Skin of body (tissue), 2 donors: ENCODE data around the gene FOS. TPM values are rescaled to one million over a fixed set of nuclear protein-coding genes. Genes with fewer than 3 reads are reported as not detected.
"Not testable (repeated sequence)": the region's sequence is repeated elsewhere in the genome, so short reads cannot be mapped to it uniquely, and the experiment has no call there.

Experiments used
- DNase-seq: peaks from one replicate; lab custom pipeline; 2025; lab: John Stamatoyannopoulos, UW
- total RNA-seq: library from RNA; depleted of rRNA; stranded (reverse); fragments of >200 nt; gene quantifications from one replicate; pipeline ENCODE4 v1.2.3, GENCODE V29; 2014

The FOS gene
- total RNA-seq, 1 donor from 2014 or later, result 131 TPM

DNA sequence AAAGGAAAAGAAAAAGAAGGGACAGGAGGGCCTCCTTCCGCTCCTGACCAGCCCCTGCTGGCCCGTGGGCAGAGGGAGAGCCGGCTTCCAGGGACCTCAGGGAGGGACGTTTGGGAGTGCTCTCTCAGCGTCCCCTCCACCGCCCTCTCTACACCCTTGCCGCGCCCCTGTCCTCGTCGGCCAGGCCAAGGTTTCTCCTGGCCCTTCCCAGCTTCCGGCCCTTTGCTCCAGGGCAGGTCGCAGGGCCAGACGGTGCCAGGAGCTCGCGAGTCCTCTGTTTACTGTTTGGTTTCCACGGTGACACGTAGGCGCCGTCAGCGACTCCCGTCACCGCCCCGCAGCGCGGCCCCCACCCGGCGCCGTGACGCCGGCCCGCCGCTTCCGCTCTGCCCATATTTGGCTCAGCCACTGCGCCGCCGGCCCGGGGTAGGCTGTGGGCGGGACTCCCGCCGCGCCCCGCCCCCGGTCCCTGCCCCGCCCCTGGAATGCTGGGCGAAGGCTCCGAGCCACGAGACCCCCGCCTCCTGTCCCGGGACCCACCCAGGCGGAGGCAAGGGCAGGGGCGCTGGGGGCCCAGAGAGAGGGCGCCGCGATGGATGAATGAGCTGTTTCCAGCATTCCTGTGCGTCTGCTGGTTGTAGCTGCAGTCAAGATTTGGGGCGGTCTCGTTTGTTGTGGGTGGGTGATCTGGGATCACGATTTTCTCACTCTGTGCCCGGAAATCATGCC lies 15.5 kb downstream of the FOS start:
- DNase-seq, result peak; percentile 96

DNA sequence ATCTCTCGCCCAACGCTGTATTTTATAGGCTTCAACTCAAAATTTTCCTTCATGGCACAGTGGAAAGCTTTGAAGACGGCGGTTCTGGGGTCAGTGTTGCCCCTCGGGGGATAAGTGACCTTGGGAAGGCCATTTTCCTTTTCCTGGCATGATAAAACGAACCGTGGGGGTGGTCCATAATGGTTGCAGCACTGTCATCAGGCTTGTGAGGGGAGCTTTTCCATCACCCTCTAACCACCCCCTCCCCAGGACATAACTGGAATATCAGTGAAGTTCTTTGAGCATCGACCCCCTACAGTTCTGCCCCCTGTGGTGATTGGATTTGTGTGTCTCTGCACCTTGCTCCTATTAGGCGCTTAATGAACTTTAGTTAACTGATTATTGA lies 16.0 kb downstream of the FOS start:
- peak; percentile 86 for DNase-seq

DNA sequence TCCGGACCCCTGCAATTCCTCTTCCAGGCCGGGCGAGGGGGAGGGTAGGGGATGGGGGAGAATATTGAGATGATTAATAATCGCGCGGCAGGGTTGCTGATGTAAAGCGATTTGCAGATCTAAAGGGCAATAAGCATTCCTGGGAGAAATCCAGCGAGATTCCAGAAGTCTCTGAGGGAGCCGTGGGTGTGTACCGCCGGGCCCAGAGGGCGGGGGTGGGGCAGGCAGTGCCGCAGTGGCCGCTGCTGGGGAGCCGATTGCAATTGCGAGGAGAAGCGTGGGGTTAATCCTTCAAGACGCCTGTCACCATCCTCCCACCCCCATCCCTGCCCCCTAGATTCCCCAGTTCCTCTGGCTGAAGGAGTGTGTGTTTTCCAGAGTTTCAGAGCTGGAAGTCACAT lies 16.4 kb downstream of the FOS start:
- DNase-seq, result peak; percentile 74

DNA sequence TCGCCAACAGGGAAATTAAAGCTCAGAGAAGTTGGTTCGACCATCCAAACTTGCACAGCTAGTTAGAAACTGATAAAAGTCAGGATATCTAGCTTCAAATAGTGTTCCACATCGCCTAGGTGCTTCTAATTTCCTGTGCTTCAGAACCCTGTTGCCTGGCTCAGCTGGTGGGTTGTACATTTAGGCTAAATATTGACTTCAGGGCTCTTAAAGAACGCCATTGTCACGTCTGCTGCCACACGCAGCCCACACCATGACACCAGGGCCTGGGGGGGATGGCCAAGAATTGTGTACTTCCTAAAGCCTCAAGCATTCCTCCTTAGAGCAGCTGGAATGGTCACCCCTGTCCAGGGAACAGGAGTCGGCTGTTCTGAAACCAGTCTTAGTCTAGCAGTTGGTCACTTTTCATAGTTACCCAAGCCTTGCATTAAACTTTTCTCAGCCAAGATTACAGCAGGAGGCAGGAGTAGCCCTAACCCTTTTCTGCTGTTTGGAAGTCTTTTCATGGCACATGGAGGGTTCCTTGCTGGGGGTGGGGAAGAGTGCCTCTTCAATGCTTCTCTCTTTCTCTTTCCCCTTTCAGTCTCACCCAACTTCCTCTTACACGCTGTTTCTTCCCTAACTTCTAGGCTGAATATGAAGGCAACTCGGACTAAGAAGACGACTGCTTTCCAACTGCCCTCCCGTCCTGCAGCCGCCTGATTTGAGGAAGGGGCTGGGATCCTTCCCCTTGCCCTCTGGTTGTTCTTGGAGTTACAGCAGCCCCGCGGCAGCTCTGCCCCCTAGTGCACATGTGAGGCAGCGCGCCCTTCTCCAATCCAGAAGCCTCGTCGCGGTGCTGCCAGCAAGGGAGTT lies 17.1 kb downstream of the FOS start:
- DNase-seq, result peak; percentile 81

DNA sequence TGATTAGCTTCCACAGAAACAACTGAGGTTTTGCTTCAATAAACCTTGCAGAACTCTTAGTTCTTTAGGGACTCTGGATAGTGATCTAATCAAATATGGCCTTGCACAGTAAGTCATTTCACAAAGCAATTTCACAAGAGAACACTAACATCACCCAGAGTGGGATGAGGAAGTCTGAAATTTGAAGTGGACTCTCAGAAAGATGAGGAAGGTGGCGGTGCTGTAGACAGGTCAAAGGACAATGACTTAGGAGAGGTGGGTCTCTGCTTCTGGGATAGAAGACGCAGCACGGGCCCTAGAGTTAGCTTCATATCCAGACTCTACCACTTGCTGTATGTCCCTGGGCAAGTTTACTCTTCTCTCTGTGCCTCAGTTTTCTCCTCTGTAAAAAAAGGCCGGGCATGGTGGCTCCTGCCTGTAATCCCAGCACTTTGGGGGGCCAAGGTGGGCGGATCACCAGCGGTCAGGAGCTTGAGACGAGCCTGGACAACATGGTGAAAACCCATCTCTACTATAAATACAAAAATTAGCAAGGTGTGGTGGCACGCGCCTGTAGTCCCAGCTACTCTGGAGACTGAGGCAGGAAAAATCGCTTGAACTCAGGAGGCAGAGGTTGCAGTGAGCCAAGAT lies 18.9 kb downstream of the FOS start:
- DNase-seq, result no peak

DNA sequence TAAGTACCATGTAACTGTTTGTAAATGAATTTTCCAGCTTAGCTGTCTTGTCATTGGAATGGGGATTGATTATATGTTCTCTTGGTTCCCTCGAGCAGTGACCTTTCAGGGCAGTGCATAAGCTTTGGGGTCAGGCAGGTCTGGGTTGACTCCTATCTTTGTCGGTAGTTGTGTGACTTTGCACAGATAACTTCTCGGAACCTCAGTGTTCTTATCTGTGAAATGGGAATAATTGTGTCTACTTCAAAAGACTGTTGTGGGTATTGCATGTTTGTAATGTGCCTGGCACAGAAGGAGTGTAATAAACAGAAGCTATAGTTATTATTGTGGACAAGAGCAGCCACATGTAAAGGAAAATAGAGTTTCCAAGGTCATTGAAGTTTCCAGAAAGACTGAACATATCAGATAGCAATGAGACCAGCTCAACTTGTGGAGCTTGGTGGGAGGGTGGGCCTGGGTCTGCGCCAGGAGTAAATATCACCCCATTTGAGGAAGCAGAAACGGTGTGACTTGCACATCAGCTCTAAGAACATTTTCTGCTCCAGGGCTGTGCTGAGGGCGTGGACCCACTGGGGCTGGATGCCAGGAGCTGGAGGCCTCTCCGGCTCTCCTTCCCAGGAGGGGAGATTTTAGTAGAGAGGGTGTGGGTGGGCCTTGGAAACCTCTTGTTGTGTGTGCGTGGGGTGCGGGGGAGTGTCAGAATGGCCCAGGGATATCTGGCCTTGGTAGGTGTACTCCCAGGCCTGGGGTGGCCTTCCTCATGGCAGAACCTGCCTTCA lies 19.7 kb downstream of the FOS start:
- no peak for DNase-seq

DNA sequence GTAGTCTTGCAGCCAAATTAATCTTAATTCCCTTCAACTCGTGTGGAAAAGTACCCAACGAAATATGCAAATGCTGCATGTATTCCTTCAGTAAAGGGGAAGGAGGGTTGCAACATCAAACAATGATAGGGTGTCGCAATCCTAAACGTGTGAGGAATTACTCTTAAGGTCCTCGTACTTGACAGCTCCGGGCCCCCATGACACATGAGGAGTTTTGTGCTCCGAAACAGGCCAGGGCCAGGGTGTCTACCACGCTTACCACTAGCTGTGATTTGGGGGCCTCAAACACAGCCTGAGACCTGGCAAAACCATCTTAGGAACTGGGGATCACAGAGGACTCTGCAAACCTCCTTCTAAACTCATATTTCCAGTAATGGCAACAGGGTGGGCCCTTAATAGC lies 20.4 kb downstream of the FOS start:
- DNase-seq, result no peak

DNA sequence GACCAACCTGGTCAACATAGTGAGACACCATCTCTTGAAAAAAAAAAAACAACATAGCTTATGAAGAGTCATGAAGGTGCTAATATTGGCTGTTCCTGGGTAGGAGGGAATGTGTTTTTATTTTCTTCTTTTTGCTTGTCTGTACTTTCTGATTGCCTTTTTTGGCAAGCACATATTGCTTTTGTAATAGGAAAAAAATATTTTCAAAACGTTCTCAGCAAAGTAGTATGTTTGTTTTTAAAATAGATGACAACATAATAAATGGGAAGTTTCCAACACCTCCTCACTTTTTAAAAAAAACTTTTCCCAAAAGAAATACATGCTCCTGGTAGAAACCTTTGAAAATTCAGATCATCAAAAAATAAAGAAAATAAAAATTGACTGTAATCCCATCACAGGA lies 20.9 kb downstream of the FOS start:
- DNase-seq, result no peak

DNA sequence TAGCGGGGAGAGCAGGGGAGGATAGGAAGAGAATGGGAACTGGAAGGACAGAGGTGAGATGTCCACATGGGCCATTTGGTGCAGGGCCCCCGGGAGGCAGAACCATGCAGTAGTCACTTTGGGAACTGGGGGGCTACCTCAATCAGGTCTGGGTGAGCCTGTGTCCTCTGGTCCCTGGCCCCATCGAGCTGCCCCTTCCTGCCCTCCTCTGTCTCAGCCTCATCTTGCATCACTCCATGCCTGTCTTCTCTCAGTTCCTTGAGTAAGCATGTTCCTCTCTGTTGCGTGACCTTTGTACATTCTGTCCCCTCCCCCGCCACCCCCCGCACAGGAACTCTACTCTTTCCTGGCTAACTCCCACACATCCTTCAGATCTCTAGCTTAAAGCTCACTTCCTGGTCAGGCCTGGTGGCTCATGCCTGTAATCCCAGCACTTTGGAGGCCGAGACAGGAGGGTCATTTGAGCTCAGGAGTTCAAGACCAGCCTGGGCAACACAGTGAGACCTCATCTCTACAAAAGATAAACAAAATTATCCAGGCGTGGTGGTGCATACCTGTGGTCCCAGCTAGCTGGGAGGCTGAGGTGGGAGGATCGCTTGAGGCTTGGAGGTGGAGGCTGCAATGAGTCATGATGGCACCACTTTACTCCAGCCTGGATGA lies 23.2 kb downstream of the FOS start:
- DNase-seq, result no peak

DNA sequence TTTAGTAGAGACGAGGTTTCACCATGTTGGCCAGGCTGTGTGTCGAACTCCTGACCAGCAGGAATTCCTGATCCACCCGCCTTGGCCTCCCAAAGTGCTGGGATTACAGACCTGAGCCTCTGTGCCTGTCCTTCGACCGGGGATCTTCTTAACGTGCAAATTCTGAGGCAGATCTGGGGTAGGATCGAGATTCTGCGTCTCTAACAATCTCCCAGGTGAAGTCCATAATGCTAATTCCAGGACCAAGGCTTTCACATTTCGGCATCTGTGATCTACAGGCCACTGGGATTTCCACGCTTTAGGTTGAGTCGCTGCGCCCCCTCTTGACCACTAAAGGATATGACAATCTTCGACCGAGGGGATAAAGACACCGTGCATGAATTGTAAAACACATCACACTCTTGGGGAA lies 24.8 kb downstream of the FOS start:
- DNase-seq, result peak; percentile 73

DNA sequence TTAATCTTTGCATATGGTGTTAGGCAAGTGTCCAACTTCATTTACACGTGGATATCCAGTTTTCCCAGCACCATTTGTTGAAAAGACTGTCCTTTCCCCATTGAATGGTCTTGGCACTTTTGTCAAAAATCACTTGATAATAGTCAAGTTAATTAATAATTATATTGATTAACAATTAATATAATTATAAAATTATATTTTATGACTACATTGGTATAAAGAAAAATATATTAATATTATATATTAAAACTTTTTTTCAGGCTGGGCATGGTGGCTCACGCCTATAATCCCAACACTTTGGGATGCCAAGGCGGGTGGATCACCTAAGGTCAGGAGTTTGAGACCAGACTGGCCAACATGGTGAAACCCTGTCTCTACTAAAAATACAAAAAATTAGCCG lies 27.8 kb downstream of the FOS start:
- DNase-seq, result not testable (repeated sequence)

DNA sequence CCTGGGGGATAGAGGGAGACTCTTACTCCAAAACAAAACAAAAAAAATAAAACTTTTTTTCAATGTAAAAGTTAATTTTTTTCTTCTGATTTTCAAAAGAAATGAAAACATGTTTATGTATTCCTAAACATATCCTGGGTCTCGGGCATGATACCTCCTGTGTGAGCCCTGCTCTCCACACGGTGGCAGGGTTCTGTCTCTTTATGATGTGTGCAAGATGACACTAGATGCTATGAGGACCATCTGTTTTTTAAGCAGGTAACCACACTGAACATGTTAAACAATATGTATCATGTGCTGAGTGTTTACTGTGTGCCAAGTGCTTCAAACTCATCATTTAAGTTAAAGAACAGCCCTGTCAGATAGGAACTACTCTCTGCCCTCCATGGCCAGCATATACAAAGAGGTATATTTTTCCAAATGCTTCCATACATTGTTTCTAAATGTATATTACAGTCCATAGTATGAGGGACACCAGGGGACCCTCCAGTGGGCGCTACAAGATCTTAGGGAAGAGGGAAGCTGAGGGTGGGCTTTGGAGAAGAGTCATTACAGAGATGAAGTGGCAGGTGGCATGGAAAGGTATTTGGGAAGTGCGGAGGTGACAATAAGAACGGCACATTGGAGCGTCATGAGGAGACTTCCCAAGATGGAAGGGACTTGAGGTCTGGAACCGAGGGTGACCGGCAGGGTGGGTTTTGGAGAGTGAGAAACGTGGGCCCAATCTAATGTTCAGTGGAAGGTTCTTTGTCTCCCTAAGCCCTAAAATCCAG lies 28.5 kb downstream of the FOS start:
- DNase-seq, result no peak

DNA sequence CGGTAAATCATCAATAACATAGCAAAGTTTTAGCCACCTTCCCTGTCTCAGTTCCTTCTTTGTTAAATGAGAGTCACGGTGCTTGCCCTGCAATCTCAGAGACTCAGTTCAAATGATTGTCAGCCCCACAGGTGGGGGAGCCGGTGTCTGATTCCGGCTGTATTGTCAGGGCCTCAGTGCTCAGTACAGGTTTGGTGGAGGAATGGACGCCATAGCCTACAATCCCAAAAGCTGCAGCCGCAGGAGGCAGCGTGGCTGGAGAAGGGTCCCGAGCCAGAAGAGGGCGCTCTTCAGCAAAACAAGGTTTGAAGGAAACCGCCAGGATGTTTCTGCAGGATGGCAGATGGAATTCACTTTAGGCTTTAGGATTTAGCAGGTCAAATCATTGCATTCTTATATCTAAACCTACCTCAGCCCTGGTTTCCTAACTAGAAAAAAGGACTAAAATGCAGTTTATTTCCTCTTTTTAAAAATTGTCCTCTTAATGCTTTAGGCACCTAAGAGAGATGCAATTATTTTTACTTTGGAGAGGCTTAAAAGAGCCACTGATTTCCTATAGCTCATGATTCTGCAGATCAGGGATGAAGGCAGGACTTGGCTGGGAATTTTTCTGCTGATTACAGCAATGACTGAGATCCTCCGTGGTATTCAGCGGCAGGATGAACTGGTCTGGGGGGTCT lies 29.2 kb downstream of the FOS start:
- peak; percentile 64 for DNase-seq

DNA sequence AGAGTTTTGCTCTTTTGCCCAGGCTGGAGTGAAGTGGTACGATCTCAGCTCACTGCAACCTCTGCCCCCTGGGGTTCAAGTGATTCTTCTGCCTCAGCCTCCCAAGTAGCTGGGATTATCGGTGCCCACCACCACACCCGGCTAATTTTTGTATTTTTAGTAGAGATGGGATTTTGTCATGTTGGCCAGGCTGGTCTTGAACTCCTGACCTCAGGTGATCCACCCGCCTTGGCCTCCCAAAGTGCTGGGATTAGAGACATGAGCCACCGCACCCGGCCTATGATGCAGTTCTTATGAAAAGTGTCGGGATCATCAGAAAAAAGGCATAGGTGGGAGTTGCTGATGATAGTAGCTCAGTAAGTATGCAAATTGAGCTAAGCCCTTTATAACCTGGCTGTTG lies 30.4 kb downstream of the FOS start:
- DNase-seq, result not testable (repeated sequence)

DNA sequence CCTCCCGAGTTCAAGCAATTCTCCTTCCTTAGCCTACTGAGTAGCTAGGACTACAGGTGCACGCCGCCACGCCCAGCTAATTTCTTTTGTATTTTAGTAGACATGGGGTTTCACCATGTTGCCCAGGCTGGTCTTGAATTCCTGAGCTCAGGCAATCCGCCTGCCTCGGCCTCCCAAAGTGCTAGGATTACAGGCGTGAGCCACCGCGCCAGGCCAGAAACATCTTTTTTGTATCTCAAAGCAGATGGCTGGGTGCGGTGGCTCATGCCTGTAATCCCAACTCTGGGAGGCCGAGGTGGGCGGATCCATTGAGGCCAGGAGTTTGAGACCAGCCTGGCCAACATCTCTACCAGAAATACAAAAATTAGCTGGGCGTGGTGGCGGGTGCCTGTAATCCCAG lies 30.9 kb downstream of the FOS start:
- not testable (repeated sequence) for DNase-seq

DNA sequence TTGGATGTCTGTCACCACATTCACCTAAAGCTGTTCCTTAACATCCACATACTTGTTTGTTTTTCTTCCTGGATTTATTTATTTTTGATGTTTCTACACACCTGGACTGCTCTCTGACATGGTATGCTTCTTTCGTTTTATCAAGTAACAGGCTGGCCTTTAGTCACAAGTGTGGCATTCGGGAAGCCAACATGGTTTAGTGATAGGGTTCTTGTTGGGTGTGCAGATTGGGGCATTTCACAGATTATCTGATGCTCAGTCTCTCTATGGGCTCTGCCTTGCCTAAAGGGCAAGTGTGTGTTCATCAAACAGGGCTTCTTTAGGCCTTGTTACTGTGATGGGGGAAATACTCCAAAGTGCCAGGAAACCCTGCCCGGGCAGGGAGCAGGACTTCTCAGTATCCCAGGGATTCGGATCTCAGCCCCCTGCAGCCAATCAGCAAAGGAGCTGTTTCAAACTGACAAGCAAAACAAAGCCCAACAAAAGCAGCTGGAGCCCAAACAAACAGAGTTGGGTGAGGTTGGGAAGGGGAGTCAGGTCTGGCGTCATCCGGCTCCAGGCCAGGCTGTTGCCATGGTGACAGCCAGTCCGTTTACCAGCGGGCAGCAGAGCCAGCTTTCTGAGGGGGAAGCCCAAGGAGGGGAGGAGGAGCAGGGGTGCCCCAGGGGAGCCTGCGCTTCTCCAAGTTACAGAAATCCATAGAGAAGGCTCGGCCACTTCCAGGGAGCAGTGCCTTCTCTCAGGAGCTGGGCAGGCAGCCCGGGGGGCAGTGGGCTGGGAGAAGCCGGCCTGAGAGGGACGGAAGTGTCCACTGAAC lies 31.9 kb downstream of the FOS start:
- DNase-seq, result peak; percentile 86

DNA sequence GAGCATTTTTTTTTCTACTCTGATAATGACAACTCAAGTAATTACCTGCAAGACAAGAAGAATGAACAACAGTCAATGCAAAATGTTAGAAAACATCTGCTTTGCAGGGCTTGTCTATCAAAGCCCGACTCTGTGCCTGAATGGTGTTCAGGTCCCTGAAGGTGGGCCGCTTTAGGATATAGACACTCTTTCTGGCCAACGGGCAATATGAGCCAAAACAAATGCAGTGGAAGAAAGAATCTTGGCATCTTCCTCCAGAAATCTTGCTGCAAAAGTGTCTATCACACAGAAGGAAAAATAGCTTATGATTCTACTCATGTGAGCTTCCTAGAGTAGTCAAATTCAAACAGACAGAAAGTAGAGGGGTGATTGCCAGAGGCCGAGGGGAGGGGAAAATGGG lies 32.7 kb downstream of the FOS start:
- DNase-seq, result no peak

DNA sequence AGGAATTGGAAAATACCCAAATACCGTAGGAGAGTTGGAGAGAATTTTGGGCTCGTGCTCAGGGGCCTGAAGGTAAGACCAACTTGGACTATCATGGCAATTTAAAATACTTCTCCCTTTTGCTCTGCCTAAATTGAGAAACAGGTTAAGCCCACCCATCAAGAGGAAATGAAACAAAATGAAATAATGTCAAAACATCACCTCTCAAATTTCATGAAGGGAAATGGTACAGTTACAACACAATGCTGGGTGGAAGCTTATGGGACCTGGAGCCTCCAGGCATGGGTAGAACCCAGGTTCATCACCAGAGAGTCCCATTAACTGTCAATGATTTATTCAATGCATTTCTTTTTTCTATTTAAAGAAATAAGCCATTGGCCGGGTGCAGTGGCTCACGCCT lies 33.7 kb downstream of the FOS start:
- DNase-seq, result no peak

DNA sequence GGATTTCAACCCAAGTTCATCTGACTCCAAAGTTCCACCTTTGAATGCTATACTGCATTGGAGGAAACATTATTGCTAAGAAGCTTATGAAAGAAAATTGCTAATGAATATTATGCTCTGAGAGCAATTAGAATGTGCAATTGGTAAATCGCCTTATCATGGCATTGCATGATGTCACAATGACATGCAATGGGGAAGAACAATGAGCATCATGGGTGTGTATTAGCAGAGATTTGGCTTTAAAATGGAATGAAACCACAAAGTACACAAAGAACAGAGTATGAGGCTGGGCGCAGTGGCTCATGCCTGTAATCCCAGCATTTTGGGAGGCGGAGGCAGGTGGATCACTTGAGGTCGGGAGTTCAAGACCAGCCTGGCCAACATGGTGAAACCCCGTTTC lies 34.7 kb downstream of the FOS start:
- DNase-seq, result no peak
